ENCODE results near the gene ZNF543. TPM values are rescaled to one million over a fixed set of nuclear protein-coding genes. Genes with fewer than 3 reads are reported as not detected.

ZNF543 gene
- total RNA-seq, 1 donor from 2014 or later: 5.3 TPM

DNA sequence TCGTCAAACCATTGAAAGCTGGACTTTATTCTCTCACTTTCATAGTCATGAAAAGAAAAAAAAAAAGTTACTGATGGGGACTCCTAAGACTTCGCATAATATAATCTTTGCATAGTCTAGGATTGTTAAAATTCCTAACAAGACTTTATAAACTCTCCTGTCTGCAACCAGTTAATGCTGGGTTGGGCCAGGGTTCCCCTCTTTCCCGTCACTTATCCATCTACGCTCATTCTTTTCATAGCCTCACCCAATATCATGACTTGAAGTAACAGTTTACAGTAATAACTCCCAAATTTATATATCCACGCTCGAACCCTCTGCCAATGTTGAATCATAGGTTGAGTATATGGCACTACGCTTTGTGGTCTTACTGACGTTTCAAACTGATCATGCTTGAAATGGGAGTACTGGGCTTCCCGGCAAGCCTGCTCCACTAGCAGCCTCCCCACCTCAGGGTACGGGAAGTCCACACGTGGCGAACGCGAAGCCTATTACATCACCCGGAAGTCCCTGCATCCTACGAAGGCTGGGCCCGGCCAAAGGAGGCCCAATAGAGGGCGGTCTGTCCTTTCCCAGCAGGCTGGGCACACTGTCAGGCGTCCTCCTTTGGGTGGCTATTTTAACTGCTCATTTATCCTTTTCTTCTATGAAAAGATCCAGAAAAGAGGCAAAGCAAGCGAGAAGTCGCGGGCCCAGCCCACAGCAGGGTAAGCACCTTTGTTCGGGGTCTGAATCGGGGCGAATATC is 40.7 kb upstream of the ZNF543 start:
- Histone ChIP-seq H3K9me3 (no peaks in the 10 kb centered on the region), H3K36me3 (peaks cover 15% of the 10 kb centered on the region), H3K4me3 (peak overlapping the region; percentile 94), H3K4me1 (peaks cover 41% of the 10 kb centered on the region), H3K27ac (peak overlapping the region; percentile 98), H3K27me3 (ENCODE audit: low read depth) (no peaks in the 10 kb centered on the region)
- TF ChIP-seq, protein P1, sequence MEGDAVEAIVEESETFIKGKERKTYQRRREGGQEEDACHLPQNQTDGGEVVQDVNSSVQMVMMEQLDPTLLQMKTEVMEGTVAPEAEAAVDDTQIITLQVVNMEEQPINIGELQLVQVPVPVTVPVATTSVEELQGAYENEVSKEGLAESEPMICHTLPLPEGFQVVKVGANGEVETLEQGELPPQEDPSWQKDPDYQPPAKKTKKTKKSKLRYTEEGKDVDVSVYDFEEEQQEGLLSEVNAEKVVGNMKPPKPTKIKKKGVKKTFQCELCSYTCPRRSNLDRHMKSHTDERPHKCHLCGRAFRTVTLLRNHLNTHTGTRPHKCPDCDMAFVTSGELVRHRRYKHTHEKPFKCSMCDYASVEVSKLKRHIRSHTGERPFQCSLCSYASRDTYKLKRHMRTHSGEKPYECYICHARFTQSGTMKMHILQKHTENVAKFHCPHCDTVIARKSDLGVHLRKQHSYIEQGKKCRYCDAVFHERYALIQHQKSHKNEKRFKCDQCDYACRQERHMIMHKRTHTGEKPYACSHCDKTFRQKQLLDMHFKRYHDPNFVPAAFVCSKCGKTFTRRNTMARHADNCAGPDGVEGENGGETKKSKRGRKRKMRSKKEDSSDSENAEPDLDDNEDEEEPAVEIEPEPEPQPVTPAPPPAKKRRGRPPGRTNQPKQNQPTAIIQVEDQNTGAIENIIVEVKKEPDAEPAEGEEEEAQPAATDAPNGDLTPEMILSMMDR (IDR thresholded peaks at IDR 0.05): peak; percentile 39
- ATAC-seq: peak; percentile 97
- peak; percentile 91 for DNase-seq
- intact Hi-C loops (cut with DNase I): no loop called here

DNA sequence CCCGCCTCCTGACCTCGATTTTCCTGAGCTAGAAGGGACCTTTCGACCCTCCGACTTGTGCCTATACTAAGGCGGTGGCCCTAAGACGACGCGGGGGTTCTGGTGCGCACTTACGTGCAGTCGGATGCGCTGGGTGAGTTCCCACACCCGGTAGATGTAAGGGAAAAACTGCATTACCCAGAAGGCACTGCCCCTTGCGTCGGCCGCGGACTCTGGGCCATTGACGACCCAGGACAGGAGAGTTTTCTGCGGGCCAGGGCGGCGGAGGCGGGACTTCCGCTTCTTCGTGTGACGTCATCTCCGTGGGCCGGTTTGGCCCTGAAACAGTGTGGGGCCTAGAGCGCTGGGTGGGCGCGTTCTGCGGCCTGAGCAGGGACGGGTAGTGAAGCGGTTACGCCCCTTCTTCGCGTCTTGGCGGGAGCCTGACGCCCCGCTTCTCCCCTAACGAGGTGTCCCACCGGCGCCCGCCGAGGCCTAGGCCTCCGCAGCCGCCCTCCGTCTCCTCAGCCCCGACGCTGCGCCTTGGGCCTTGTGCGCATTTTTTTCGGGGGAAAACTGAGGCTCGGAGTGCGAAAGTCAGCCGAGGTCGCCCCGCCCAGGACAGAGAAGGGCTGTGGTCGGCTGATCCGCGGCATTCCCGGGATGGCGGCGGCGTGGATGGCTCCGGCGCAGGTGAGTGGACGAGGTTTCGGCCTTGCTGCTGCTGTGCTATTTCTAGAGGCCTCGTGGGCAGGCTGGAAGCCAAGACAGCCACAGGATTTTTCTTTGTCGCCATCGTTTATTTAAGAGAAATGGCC is 39.9 kb upstream of the ZNF543 start, which contains the start of gene ZNF460:
TSS of gene ZNF460 (plus strand) at position 321 of the 797 bp plus-strand sequence. CDS start at position 643, 322 bp downstream.
- peak; percentile 98 for ATAC-seq
- TF ChIP-seq, protein P1 (IDR thresholded peaks at IDR 0.05): no peak
- peak within 1 kb of the TSS; percentile 94 for H3K4me3 ChIP-seq
- DNase-seq: peak; percentile 97
- intact Hi-C loops (cut with DNase I): no loop called here
- peaks cover 23% of the 10 kb centered on the region for H3K36me3 ChIP-seq
- peak within 1 kb of the TSS; percentile 98 for H3K27ac ChIP-seq
- H3K27me3 ChIP-seq (ENCODE audit: low read depth): no peaks in the 10 kb centered on the region
- peaks cover 41% of the 10 kb centered on the region for H3K4me1 ChIP-seq
- H3K9me3 ChIP-seq: no peaks in the 10 kb centered on the region

DNA sequence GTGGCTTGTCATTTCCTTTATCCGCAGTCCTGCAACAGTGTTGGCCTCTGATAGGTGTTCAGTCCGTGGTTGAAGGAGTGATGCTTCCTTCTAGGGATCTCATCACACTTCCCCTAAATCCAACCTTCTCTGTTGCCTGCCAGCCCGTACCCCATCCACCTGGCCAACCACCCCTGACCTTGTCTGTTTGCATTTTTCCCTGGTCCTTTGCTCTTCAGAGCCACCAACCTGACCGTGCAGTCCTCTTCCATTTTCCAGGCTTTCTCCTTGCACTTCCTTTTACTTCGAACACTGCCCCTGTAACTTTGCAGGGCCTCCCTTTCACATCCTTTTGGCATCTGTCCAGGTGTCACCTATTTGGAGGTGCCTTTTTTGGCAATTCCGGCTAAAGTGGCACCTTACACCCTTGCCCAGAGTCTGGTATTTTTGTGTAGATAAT is 39.3 kb upstream of the ZNF543 start:
- ATAC-seq (peak in 1 of 2 donors; percentile 3), DNase-seq (no peak)
- H3K27me3 ChIP-seq (ENCODE audit: low read depth): no peaks in the 10 kb centered on the region
- peaks cover 41% of the 10 kb centered on the region for H3K4me1 ChIP-seq
- H3K9me3 ChIP-seq: no peaks in the 10 kb centered on the region
- H3K4me3 ChIP-seq: peak overlapping the region; percentile 94
- TF ChIP-seq, protein P1 (IDR thresholded peaks at IDR 0.05): no peak
- peak overlapping the region; percentile 98 for H3K27ac ChIP-seq
- peaks cover 29% of the 10 kb centered on the region for H3K36me3 ChIP-seq
- intact Hi-C loops (cut with DNase I): no loop called here

DNA sequence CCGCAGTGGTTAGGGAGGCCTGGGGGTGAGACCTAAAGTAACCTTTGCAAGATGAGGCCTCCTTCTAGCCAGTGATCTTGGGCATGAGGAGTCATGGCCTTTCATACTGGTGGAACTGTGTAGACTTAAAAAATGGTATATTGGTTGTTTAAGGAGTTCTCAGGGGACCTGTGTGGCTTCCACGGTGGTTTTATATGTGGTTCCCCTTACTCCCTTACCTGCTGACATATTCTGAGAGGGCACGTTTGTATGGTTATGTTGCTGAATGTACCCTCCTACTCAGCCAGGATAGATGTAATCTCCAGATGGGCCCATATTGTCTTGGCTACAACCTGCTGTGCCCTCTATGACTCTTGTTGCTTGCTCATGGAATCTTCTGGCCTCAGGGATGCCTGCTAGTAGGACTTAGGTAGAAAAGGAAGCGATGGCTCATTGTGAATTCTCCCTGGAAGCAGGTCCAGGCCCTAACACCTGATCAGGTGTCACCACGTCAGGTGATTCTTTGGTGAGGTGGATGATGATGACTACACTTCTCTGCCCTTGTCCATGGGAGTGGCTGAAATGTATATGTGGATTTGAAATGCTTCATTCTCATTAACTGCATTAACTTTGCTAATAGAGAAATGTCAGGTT is 38.1 kb upstream of the ZNF543 start:
- ATAC-seq: no peak
- Histone ChIP-seq H3K27ac (no peak overlapping the region), H3K4me3 (peak overlapping the region; percentile 94), H3K4me1 (peaks cover 41% of the 10 kb centered on the region), H3K9me3 (peaks cover 4% of the 10 kb centered on the region), H3K27me3 (ENCODE audit: low read depth) (no peaks in the 10 kb centered on the region), H3K36me3 (peaks cover 40% of the 10 kb centered on the region)
- DNase-seq: no peak
- intact Hi-C loops (cut with DNase I): no loop called here
- TF ChIP-seq, protein P1 (IDR thresholded peaks at IDR 0.05): no peak

DNA sequence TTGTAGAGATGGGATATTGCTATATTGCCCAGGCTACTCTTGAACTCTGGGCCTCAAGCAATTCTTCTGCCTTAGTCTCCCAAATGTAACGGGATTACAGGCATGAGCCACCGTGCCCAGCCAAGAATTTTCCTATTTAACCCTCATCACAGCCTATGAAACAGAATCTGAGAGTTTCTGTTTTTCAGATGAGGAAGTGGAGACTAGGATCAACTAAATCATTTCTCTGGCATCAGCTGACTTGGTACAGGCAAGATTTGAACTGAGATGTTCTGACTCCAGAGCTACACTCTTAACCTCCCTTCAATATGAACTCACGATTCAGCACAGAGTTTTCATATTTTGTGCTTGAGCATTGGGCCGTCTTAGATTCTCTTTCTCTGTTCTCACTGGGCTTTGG is 31.9 kb upstream of the ZNF543 start:
- H3K9me3 ChIP-seq: peaks cover 32% of the 10 kb centered on the region
- TF ChIP-seq, protein P1 (IDR thresholded peaks at IDR 0.05): no peak

More for the DNA sequence above, 31.9 kb upstream of the ZNF543 start:
- Histone ChIP-seq H3K36me3 (peaks cover 100% of the 10 kb centered on the region), H3K27me3 (ENCODE audit: low read depth) (no peaks in the 10 kb centered on the region), H3K4me1 (peaks cover 9% of the 10 kb centered on the region), H3K4me3 (no peak overlapping the region), H3K27ac (no peak overlapping the region)
- ATAC-seq: no peak
- intact Hi-C loops (cut with DNase I): no loop called here
- no peak for DNase-seq

All from lower lobe of right lung (tissue), 2 donors.